H9 (cell line): ENCODE results near the gene MMP25. TPM values are rescaled to one million over a fixed set of nuclear protein-coding genes. Genes with fewer than 3 reads are reported as not detected.

Experiments
- DNase-seq: peaks from one replicate; pipeline ENCODE4 v3.0.0-alpha.2; 2017
- H2AFZ ChIP-seq: one replicate; pipeline ENCODE4 v1.6.1; 2013; ENCODE audit warnings: mild to moderate bottlenecking, low read length, control low read depth, moderate library complexity
- H2AK5ac ChIP-seq: 2 replicates; pipeline ENCODE4 v1.6.1; 2013; ENCODE audit warnings: low read length, control low read depth, mixed read lengths; ENCODE audit not compliant: insufficient read length
- H2BK120ac ChIP-seq: one replicate; pipeline ENCODE4 v1.6.1; 2013; ENCODE audit warnings: low read depth, mild to moderate bottlenecking, low read length, control low read depth, inconsistent platforms; ENCODE audit not compliant: poor library complexity, severe bottlenecking
- H2BK12ac ChIP-seq: 2 replicates; pipeline ENCODE4 v1.6.1; 2013; ENCODE audit warnings: low read length, control low read depth, mixed read lengths, low read depth; ENCODE audit not compliant: insufficient read length
- H2BK15ac ChIP-seq: 2 replicates; pipeline ENCODE4 v1.6.1; 2013; ENCODE audit warnings: low read depth, low read length, control low read depth
- H2BK20ac ChIP-seq: one replicate; pipeline ENCODE4 v1.6.1; 2013; ENCODE audit warnings: low read depth, mild to moderate bottlenecking, low read length, control low read depth, inconsistent platforms; ENCODE audit not compliant: poor library complexity, severe bottlenecking
- H2BK5ac ChIP-seq: 2 replicates; pipeline ENCODE4 v1.6.1; 2013; ENCODE audit warnings: low read length, control low read depth, mixed read lengths; ENCODE audit not compliant: insufficient read length
- H3K14ac ChIP-seq: 2 replicates; pipeline ENCODE4 v1.6.1; 2013; ENCODE audit warnings: low read length, control low read depth; ENCODE audit not compliant: insufficient read depth
- H3K18ac ChIP-seq: 2 replicates; pipeline ENCODE4 v1.6.1; 2013; ENCODE audit warnings: low read depth, mild to moderate bottlenecking, mixed read lengths, low read length, control low read depth; ENCODE audit not compliant: insufficient read length
- H3K23ac ChIP-seq: 2 replicates; pipeline ENCODE4 v1.6.1; 2013; ENCODE audit warnings: low read length, control low read depth, mixed read lengths, low read depth; ENCODE audit not compliant: insufficient read length
- H3K23me2 ChIP-seq: 2 replicates; pipeline ENCODE4 v1.6.1; 2013; ENCODE audit warnings: low read depth, mild to moderate bottlenecking, mixed read lengths, low read length, control low read depth; ENCODE audit not compliant: insufficient read length, poor library complexity, severe bottlenecking
- H3K27ac ChIP-seq: 2 replicates; pipeline ENCODE4 v1.5.1; 2013; ENCODE audit warnings: low read length, control low read depth, mixed read lengths, low read depth; ENCODE audit not compliant: insufficient read length
- H3K27me3 ChIP-seq: 2 replicates; pipeline ENCODE4 v1.6.1; 2013; ENCODE audit warnings: low read length, control low read depth, inconsistent platforms; ENCODE audit not compliant: insufficient read depth
- H3K4ac ChIP-seq: 2 replicates; pipeline ENCODE4 v1.6.1; 2013; ENCODE audit warnings: low read depth, mild to moderate bottlenecking, control low read depth, inconsistent platforms, low read length, moderate library complexity
- H3K4me1 ChIP-seq: 2 replicates; pipeline ENCODE4 v1.6.1; 2013; ENCODE audit warnings: low read length, control low read depth, inconsistent platforms; ENCODE audit not compliant: insufficient read depth
- H3K4me2 ChIP-seq: 2 replicates; pipeline ENCODE4 v1.6.1; 2013; ENCODE audit warnings: low read length, control low read depth, mixed read lengths; ENCODE audit not compliant: insufficient read length, insufficient read depth
- H3K56ac ChIP-seq: 2 replicates; pipeline ENCODE4 v1.6.1; 2013; ENCODE audit warnings: low read depth, mild to moderate bottlenecking, mixed read lengths, low read length, control low read depth; ENCODE audit not compliant: insufficient read length
- H3K79me1 ChIP-seq: 2 replicates; pipeline ENCODE4 v1.6.1; 2013; ENCODE audit warnings: low read depth, mild to moderate bottlenecking, moderate library complexity, low read length, control low read depth, inconsistent platforms; ENCODE audit not compliant: insufficient read depth, poor library complexity, severe bottlenecking
- H3K79me2 ChIP-seq: 2 replicates; pipeline ENCODE4 v1.6.1; 2013; ENCODE audit warnings: low read length, control low read depth, inconsistent platforms; ENCODE audit not compliant: insufficient read depth
- H3K9ac ChIP-seq: 2 replicates; pipeline ENCODE4 v1.6.1; 2013; ENCODE audit warnings: low read length, control low read depth, mixed read lengths; ENCODE audit not compliant: insufficient read length; ENCODE audit errors: extremely low read depth
- H3K9me3 ChIP-seq: one replicate; pipeline ENCODE4 v1.6.1; 2013; ENCODE audit warnings: low read depth, low read length, inconsistent platforms; ENCODE audit not compliant: control insufficient read depth
- H3T11ph ChIP-seq: one replicate; pipeline ENCODE4 v1.6.1; 2013; ENCODE audit warnings: mild to moderate bottlenecking, low read length, control low read depth, inconsistent platforms
- H4K20me1 ChIP-seq: one replicate; pipeline ENCODE4 v1.6.1; 2013; ENCODE audit not compliant: control insufficient read depth, insufficient read length, insufficient read depth
- H4K5ac ChIP-seq: 2 replicates; pipeline ENCODE4 v1.6.1; 2013; ENCODE audit warnings: low read depth, mild to moderate bottlenecking, mixed read lengths, low read length, control low read depth; ENCODE audit not compliant: insufficient read length
- H4K8ac ChIP-seq: replicated peaks from 2 replicates; pipeline ENCODE4 v1.6.1; 2013; ENCODE audit warnings: low read length, control low read depth, mixed read lengths, low read depth; ENCODE audit not compliant: insufficient read length
- H4K91ac ChIP-seq: 2 replicates; pipeline ENCODE4 v1.6.1; 2013; ENCODE audit warnings: low read depth, mild to moderate bottlenecking, moderate library complexity, mixed read lengths, low read length, control low read depth; ENCODE audit not compliant: insufficient read length
- H3K27ac Mint-ChIP-seq, 3 experiments: 2 replicates in 2 of 3; 3 replicates in 1 of 3; pipeline ENCODE4 v1.8.0; 2020 to 2021; ENCODE audit warnings: mixed read lengths in 3 of 3, mild to moderate bottlenecking in 1 of 3, moderate library complexity in 1 of 3
- H3K27me3 Mint-ChIP-seq: 2 replicates; pipeline ENCODE4 v1.8.0; 2021; ENCODE audit warnings: low read depth, mild to moderate bottlenecking, moderate library complexity, mixed read lengths
- H3K36me3 Mint-ChIP-seq, 3 experiments: 2 replicates in 2 of 3; 3 replicates in 1 of 3; pipeline ENCODE4 v1.8.0; 2020 to 2021; ENCODE audit warnings: low read depth in 3 of 3, mixed read lengths in 3 of 3; ENCODE audit not compliant: insufficient read depth in 1 of 3
- H3K4me1 Mint-ChIP-seq, 2 experiments: 2 replicates each; pipeline ENCODE4 v1.8.0; 2020; ENCODE audit warnings: mixed read lengths in 2 of 2
- H3K4me3 Mint-ChIP-seq, 2 experiments: 2 replicates in 1 of 2; 3 replicates in 1 of 2; pipeline ENCODE4 v1.8.0; 2020 to 2021; ENCODE audit warnings: mild to moderate bottlenecking in 2 of 2, mixed read lengths in 2 of 2, moderate library complexity in 1 of 2
- H3K9me3 Mint-ChIP-seq, 2 experiments: 2 replicates in 1 of 2; 3 replicates in 1 of 2; pipeline ENCODE4 v1.8.0; 2020; ENCODE audit warnings: mild to moderate bottlenecking in 2 of 2, mixed read lengths in 2 of 2, moderate library complexity in 1 of 2
- CTCF ChIP-seq: fragments of 200-600 bp; sonication (generic); conservative IDR thresholded peaks from 3 replicates; pipeline ENCODE4 v1.8.0; 2021; ENCODE audit warnings: antibody characterized with exemption, mild to moderate bottlenecking
- WGBS: extraction: QIAGEN DNeasy Blood & Tissue Kit; methylation state at CpG from one replicate; pipeline ENCODE4 v1.1.7; 2013; ENCODE audit warnings: missing lambda C conversion rate, low lambda C conversion rate, mixed read lengths; ENCODE audit not compliant: insufficient read length; ENCODE audit errors: extremely low coverage; 5-methylcytosine and 5-hydroxymethylcytosine counted together
- total RNA-seq: library from RNA; stranded (reverse); gene quantifications from 2 replicates; pipeline ENCODE4 v1.2.1, GENCODE V29; 2021

MMP25 gene
- total RNA-seq, 1 experiment from 2014 or later, result 13.5 TPM

- Mint-ChIP-seq H3K4me1 (peaks cover 26 to 28% of the 10 kb centered on the region in 2 experiments), H3K4me3 (peak within 1 kb of the TSS; percentile 66 to 79), H3K36me3 (peaks cover 3 to 5% (median 3%) of the 10 kb centered on the region in 3 experiments; a peak in 4 of 7 replicates), H3K27ac (peak within 1 kb of the TSS in 2 of 3 experiments; percentile 21 to 42; a peak in 2 of 7 replicates), H3K27me3 (peaks cover 42% of the 10 kb centered on the region), H3K9me3 (no peaks in the 10 kb centered on the region)
- Histone ChIP-seq H3K27me3 (no peaks in the 10 kb centered on the region), H3K9ac (peak within 1 kb of the TSS; percentile 10), H3K9me3 (no peaks in the 10 kb centered on the region), H3K23ac (no peak within 1 kb of the TSS), H3K23me2 (peaks cover 7% of the 10 kb centered on the region), H2AK5ac (no peak within 1 kb of the TSS), H2BK15ac (no peak within 1 kb of the TSS), H2BK20ac (no peak within 1 kb of the TSS), H2BK5ac (no peak within 1 kb of the TSS), H4K5ac (no peak within 1 kb of the TSS), H4K20me1 (peaks cover 3% of the 10 kb centered on the region), H3K79me2 (no peaks in the 10 kb centered on the region), H4K8ac (no peak within 1 kb of the TSS), H3K14ac (peak within 1 kb of the TSS; percentile 77; the same call in 1 of the 2 replicates), H3T11ph (no peak within 1 kb of the TSS), H3K18ac (peak within 1 kb of the TSS; percentile 31), H3K4ac (no peak within 1 kb of the TSS), H3K4me2 (peak within 1 kb of the TSS; percentile 78), H3K4me1 (no peaks in the 10 kb centered on the region; the same call in 1 of the 2 replicates), H3K56ac (no peak within 1 kb of the TSS), H3K79me1 (no peaks in the 10 kb centered on the region), H4K91ac (no peak within 1 kb of the TSS), H2BK12ac (no peak within 1 kb of the TSS), H2AFZ (no peak within 1 kb of the TSS), H2BK120ac (no peak within 1 kb of the TSS), H3K27ac (no peak within 1 kb of the TSS)
- WGBS, result no CpG with 5 or more reads among the region's 44 CpGs
- peak; percentile 89 for DNase-seq
- TF ChIP-seq CTCF, result no peak
These were observed 9.5 kb upstream of the MMP25 start, which contains the start of gene BICDL2 for GRCh38 chr16:3036726-3037315. TSS of gene BICDL2 (minus strand) at chr16:3036944. CDS start at chr16:3035496, 1,448 bp downstream.
